ENCODE results near the gene ELOVL2. TPM values are rescaled to one million over a fixed set of nuclear protein-coding genes. Genes with fewer than 3 reads are reported as not detected.

ELOVL2 gene
- total RNA-seq, 1 donor from 2014 or later = not detected

GRCh38 chr6:11012295-11012754, 31.8 kb downstream of the ELOVL2 start:
- ATAC-seq (ENCODE audit: low read depth) (no peak), DNase-seq (no peak)
- CTCF ChIA-PET = interaction anchor here (1.3 kb wide), 1 partner anchor 15 kb away, joined by 3 read pairs; no protein-coding TSS in a partner anchor
- no peaks in the 10 kb centered on the region for H3K36me3 Mint-ChIP-seq (ENCODE audit: low read depth)
- TF ChIP-seq, protein P1, sequence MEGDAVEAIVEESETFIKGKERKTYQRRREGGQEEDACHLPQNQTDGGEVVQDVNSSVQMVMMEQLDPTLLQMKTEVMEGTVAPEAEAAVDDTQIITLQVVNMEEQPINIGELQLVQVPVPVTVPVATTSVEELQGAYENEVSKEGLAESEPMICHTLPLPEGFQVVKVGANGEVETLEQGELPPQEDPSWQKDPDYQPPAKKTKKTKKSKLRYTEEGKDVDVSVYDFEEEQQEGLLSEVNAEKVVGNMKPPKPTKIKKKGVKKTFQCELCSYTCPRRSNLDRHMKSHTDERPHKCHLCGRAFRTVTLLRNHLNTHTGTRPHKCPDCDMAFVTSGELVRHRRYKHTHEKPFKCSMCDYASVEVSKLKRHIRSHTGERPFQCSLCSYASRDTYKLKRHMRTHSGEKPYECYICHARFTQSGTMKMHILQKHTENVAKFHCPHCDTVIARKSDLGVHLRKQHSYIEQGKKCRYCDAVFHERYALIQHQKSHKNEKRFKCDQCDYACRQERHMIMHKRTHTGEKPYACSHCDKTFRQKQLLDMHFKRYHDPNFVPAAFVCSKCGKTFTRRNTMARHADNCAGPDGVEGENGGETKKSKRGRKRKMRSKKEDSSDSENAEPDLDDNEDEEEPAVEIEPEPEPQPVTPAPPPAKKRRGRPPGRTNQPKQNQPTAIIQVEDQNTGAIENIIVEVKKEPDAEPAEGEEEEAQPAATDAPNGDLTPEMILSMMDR (IDR thresholded peaks at IDR 0.05) = no peak
- no peaks in the 10 kb centered on the region for H3K9me3 Mint-ChIP-seq
- no peak overlapping the region for H3K27ac Mint-ChIP-seq
- peaks cover 26% of the 10 kb centered on the region for H3K27me3 Mint-ChIP-seq
- H3K4me3 Mint-ChIP-seq = no peak overlapping the region
- H3K4me1 Mint-ChIP-seq = no peaks in the 10 kb centered on the region
- POLR2A ChIA-PET = no interaction called here
- intact Hi-C loops (cut with micrococcal nuclease) = no loop called here

DNA sequence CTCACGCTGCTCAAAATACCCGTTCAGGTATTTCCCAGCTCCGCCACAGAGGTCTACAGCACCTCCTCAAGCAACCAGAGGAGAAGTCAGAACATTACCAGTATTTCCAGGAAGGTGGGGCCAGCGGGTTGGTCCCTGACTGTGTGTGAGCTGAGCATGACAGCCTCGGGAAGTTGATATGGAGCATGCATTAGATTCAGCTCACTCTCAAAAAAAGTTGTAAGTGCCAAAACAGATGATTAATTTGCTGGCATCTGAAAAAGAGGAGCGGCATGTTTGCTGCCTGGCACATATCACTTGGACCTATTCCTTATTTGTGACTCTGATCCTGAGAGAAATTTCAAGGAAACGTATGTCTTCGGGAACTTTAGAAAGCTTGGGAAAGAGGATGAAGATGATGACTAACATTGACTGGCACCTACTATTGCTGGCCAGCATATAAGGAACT, 32.3 kb downstream of the ELOVL2 start:
- Mint-ChIP-seq H3K36me3 (ENCODE audit: low read depth) (no peaks in the 10 kb centered on the region), H3K9me3 (no peaks in the 10 kb centered on the region), H3K4me3 (no peak overlapping the region), H3K27me3 (peaks cover 26% of the 10 kb centered on the region), H3K4me1 (no peaks in the 10 kb centered on the region), H3K27ac (no peak overlapping the region)
- TF ChIP-seq, protein P1 (IDR thresholded peaks at IDR 0.05) = no peak
- POLR2A ChIA-PET = no interaction called here
- intact Hi-C loops (cut with micrococcal nuclease) = no loop called here
- ATAC-seq (ENCODE audit: low read depth) (no peak), DNase-seq (no peak)
- CTCF ChIA-PET = interaction anchor here (1.3 kb wide), 1 partner anchor 15 kb away, joined by 3 read pairs; no protein-coding TSS in a partner anchor

GRCh38 chr6:11009353-11009752, 34.8 kb downstream of the ELOVL2 start:
- intact Hi-C loops (cut with micrococcal nuclease) = no loop called here
- TF ChIP-seq, protein P1 (IDR thresholded peaks at IDR 0.05) = no peak
- CTCF ChIA-PET = no interaction called here
- DNase-seq = no peak
- POLR2A ChIA-PET = no interaction called here
- no peaks in the 10 kb centered on the region for H3K9me3 Mint-ChIP-seq
- H3K4me1 Mint-ChIP-seq = no peaks in the 10 kb centered on the region
- no peaks in the 10 kb centered on the region for H3K36me3 Mint-ChIP-seq (ENCODE audit: low read depth)
- no peak overlapping the region for H3K27ac Mint-ChIP-seq
- H3K4me3 Mint-ChIP-seq = no peak overlapping the region
- ATAC-seq (ENCODE audit: low read depth) = no peak
- H3K27me3 Mint-ChIP-seq = peaks cover 17% of the 10 kb centered on the region

GRCh38 chr6:11008821-11009220, 35.3 kb downstream of the ELOVL2 start:
- Mint-ChIP-seq H3K27me3 (peaks cover 15% of the 10 kb centered on the region), H3K27ac (no peak overlapping the region), H3K9me3 (no peaks in the 10 kb centered on the region), H3K4me3 (no peak overlapping the region), H3K36me3 (ENCODE audit: low read depth) (no peaks in the 10 kb centered on the region), H3K4me1 (no peaks in the 10 kb centered on the region)
- ChIA-PET POLR2A (interaction anchor here (0.7 kb wide), 1 partner anchor 61 kb away, joined by 3 read pairs; no protein-coding TSS in a partner anchor), CTCF (no interaction called here)
- intact Hi-C loops (cut with micrococcal nuclease) = no loop called here
- no peak for ATAC-seq (ENCODE audit: low read depth)
- TF ChIP-seq, protein P1 (IDR thresholded peaks at IDR 0.05) = no peak
- no peak for DNase-seq

- CTCF ChIA-PET = no interaction called here
- POLR2A ChIA-PET = interaction anchor here (0.7 kb wide), 1 partner anchor 60 kb away, joined by 3 read pairs; no protein-coding TSS in a partner anchor
- no peak for DNase-seq
- TF ChIP-seq, protein P1 (IDR thresholded peaks at IDR 0.05) = no peak
- Mint-ChIP-seq H3K4me1 (no peaks in the 10 kb centered on the region), H3K27ac (no peak overlapping the region), H3K36me3 (ENCODE audit: low read depth) (no peaks in the 10 kb centered on the region), H3K27me3 (peaks cover 16% of the 10 kb centered on the region), H3K9me3 (no peaks in the 10 kb centered on the region), H3K4me3 (no peak overlapping the region)
- ATAC-seq (ENCODE audit: low read depth) = no peak
- intact Hi-C loops (cut with micrococcal nuclease) = no loop called here
Observed at GRCh38 chr6:11007715-11008608, 36.1 kb downstream of the ELOVL2 start.

All from activated B cell treated with CpG ODN at 0.5 μM for 24 hours (primary cell).